Measurements from ENCODE around the gene CUEDC1.

GRCh38 chr17:57985675-57985974 lies 30.4 kb upstream of the CUEDC1 start:
- no peak for TF ChIP-seq CTCF (IDR thresholded peaks at IDR 0.05)
- no peak for TF ChIP-seq POLR2A (IDR thresholded peaks at IDR 0.05)
